GM18519 (cell line): ENCODE measurements around the gene TSC1.
"Not testable (repeated sequence)": the region's sequence is repeated elsewhere in the genome, so short reads cannot be mapped to it uniquely, and the experiment has no call there.

Experiments
- ATAC-seq: cut with Tn5 transposase; IDR thresholded peaks from one replicate; pipeline ENCODE4 v1.9.1; 2021; ENCODE audit warnings: mild to moderate bottlenecking, moderate library complexity; ENCODE audit not compliant: unreplicated experiment, low FRiP score

TSC1 gene

DNA sequence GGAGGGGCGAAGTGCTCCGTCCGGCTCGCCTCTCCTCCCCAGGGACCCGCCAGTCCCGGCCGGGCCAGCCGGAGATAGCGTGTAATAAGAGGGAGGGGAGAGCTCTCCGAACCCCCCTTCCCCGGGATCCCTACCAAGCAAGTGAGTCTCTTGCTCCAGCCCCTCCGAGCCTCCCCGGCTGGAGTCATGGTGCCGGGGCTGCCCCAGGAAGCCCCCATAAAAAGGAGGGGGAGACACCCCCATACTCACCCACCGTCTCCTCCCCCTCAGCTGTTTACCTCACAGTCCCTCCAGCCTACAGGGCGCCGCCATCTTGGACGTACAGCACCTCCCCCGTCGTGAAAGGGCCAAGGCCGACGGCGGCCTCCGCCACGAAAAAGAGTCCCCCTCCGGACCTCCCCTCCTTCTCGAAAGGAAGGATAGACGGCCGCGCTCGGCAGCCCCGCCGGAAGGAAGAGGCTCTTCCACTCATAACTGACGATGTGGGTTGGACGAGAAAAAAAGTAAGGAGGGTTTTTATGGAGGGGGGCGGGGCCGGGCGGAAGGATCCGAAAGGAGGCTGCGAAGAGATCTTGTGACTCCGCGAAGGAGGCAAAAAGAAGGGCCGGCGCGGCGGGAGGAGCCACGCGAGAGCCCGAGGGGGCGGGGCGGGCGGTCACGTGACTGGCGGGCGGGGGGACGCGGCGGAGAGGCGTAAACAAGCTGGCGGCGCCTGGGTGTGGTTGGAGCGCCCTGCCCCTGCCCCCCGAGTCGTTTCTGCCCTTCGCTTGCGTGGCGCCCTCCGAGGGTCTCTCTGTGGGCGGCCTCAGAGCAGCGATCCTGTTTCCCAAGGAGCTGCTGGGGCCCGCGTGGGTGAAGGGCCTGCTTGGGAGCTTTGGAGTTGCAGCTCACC, at the start of gene TSC1:
TSC1 (minus strand) TSS at position 323 of the 892 bp plus-strand sequence. CDS start 15,744 bp downstream, outside the sequence.
- no peak for ATAC-seq

DNA sequence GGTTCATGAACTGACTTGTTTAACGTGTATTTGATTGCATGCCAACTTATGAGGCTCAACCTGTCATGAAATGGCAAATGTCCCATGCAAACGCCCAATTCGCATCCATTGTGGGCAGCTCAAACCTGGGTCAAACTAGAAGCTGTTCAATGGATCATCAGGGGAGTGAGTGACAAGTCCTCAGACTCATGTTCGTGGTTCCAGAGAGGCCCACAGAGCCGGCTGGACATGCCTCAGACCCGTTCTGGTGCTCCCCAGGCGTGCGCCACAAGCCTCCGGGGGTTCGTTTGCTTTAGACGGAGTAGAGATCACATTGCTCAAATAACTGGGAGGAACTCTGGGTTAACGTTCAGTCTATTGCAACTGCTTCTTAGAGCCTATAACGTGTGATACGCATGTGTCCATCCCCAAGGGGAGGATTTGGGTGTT, 49.1 kb upstream of the TSC1 start:
- no peak for ATAC-seq

DNA sequence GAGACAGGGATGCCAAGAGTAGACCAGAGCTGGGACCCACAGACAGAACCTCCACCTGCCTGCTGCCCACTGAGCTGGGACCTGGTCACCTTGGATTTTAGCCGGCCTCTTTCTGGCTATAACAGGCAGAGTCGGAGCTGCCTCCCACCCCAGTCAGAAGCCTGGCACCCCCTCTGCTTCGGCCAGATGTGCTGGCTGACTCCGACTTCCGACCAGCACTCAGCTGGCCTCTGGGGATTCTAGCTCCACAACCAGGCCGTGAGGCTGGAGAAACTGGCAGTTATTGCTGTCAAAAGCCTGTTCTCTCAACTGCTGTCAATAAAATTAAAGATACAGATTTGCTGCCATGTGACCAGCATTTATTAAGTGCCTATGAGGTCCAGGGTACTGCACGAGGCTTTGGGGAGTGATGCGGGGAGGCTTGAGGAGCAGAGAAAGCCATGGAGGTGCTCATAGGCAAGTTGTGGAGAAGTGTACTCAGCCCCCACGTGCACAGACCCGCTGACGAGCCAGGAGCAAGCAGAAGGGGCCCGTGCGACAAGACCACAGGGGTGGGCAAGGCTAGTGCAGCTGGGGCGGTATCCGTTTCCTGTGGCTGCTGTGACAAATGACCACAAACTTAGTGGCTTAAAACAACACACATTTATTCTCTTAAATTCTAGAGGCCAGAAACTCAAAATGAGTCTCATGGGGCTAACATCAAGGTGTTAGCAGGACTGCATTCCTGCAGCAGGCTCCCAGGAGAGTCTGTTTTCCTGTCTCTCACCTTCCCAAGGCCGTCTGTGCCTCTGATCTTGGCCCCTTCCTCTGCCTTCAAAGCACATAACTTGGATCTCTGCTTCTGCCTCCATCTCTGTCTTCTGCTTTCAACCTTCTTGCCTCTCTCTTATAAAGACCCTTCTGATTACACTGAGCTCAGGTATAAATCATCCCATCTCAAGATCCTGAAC, 47.2 kb upstream of the TSC1 start:
- no peak for ATAC-seq

DNA sequence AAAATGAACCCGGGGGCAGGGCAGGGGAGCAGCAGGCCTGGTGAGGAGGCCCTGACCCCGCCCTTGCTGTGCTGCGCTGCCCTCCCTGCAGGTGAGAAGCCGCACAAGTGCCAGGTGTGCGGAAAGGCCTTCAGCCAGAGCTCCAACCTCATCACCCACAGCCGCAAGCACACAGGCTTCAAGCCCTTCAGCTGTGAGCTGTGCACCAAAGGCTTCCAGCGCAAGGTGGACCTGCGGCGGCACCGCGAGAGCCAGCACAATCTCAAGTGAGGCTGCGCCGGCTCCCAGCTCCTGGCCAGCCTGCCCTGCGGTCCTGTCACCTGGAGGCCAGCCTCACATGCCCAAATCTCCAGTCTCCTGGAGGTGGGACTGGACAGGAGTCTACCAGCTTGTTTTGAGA, 46.4 kb upstream of the TSC1 start:
- no peak for ATAC-seq

DNA sequence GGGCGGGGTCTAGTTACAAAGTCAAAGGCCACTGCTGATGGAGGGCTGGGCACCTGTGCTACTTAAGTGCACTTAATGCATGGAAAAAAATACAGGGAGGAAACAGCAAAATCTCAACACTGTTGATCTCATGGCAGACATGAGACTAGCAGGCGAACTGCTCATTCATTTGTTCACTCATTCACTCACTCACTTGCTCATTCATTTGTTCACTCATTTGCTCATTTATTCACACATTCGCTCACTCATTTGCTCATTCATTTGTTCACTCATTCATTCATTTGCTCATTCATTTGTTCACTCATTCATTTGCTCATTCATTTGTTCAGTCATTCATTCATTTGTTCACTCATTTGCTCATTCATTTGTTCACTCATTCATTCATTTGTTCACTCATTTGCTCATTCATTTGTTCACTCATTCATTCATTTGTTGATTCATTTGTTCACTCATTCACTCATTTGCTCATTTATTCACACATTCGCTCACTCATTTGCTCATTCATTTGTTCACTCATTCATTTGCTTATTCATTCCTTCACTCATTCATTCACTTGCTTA, 45.7 kb upstream of the TSC1 start:
- not testable (repeated sequence) for ATAC-seq

DNA sequence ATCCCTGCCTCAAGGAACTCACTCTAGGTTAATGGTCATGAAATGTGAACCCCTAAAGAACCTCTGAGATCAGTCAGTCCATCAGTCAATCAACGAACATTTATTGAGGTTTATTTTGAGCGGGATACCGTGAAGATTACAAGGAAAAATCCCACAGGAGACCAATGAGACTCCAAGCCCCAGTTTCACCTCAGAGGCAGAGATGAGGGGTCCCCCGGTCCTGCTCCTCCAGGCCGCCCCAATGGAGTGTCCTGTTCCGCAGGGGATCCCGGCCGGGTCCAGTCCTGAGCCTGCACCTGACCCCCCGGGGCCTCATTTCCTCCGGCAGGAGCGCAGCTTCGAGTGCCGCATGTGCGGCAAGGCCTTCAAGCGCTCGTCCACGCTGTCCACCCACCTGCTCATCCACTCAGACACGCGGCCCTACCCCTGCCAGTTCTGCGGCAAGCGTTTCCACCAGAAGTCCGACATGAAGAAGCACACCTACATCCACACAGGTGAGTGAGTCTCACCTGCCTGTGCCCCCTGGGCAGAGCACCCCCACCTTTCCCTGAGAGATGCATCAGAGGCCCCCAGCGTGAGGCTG, 45.1 kb upstream of the TSC1 start:
- no peak for ATAC-seq

DNA sequence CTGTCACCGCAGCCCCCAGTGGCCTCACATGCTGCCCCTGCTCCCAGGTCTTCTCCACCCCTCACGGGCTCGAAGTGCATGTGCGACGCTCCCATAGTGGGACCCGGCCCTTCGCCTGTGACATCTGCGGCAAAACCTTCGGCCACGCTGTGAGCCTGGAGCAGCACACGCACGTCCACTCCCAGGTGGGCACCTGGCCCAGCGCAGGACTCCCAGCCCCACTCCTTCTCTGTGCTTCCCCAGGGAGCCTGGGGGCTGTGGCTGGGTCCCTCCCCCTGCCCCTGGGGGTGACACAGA, 44.5 kb upstream of the TSC1 start:
- no peak for ATAC-seq

DNA sequence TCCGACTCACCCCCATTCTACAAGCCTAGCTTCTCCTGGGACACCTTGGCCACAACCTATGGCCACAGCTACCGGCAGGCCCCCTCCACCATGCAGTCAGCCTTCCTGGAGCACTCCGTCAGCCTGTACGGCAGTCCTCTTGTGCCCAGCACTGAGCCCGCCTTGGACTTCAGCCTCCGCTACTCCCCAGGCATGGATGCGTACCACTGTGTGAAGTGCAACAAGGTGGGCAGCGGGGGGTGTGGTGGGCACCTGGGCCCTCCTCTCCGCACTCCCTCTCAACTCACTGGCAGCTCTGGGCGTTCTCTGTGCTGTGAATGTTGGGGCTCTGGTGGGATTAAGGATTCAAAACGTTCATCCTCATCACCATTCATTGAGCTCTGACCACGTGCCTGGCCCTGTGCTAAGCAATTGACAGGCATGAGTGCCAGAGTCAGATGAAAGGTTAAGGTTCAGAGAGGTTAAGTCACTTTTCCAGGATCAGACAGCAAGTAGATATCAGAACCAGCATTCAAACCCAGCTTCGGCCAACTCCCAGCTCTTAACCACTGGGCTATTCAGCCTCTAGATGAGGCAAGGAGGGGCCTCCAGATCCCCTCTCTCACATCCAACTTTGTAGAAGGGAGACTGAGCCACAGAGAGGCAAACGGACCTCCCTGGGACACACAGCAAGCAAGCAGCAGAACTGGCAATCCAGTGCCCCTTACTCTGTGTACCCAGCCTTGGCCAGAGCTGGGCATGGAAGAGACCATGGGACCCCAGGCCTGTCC, 44.0 kb upstream of the TSC1 start:
- ATAC-seq: no peak

DNA sequence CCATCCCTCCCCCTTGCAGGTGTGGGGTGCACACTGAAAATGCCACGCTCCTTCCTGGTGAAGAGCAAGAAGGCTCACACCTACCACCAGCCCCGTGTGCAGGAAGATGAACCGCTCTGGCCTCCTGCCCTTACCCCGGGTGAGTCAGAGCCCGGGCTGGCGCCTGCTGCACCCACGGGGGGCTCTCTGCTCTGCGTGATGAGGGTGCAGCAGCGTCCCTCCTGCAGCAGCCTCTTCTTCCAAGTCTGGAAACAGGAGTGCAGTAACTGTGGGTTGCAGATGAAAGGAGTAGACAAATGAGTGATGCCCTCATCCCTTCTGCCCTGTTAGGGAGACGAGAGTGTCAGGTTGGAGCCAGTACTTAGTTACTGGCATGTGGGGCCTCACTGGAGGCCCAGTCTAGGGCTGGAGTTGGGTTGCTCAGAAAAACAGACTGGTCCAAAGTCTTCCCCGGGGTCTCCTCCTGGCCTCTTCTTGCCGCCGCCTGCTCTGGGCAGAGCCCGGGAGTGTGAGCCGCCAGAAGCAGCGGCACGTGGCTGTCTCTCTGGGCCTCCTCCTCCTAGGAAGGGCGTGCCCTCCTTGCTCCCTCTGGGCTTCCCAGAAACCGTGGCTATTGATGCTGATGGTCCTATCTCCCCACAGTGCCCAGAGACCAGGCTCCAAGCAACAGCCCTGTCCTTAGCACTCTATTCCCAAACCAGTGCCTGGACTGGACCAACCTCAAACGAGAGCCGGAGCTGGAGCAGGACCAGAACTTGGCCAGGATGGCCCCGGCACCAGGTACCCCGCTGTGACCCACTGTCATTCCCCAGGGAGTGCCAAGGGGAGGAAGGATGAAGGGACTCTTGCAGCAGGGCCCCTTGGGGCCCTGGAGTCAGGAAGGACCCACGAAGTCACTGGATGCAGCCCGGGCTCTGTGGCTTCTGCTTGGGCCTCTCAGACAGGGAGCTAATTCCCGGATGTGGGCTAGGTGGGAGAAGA, 42.5 kb upstream of the TSC1 start:
- ATAC-seq: no peak

DNA sequence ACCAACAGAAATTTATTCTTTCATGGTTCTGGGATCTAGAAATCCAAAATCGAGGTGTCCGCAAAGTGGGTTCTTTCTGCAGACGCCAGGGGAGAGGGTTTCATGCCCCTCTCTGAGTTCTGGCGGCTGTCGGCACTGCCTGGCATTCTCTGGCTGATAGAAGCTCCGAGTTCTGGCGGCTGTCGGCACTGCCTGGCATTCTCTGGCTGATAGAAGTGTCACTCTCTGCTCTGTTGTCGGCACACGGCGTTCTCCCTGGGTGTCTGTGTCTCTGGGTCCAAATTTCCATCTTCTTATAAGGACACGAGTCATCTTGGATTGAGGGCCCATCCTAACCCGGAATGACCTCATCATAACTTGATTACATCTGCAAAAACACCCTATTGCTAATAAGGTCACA, 41.7 kb upstream of the TSC1 start:
- no peak for ATAC-seq

DNA sequence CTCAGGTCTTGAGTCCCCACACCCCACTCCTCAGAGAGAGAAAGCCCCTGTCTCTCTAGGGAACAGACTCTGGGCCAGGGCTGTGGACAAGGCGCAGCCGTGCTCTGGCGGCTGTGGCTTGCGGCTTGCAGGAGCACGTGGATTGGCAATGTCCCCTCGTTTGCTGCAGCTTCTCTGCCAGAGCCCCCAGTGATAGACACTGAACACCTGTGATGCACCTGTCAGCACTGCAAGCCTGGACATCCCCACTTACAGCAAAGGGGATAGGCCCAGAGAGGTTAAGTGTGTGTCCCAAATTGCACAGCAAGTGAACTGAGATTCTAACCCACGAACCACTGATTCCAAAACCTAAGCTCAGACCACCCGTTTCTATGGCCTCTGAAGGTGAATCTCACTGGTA, 41.1 kb upstream of the TSC1 start:
- no peak for ATAC-seq

DNA sequence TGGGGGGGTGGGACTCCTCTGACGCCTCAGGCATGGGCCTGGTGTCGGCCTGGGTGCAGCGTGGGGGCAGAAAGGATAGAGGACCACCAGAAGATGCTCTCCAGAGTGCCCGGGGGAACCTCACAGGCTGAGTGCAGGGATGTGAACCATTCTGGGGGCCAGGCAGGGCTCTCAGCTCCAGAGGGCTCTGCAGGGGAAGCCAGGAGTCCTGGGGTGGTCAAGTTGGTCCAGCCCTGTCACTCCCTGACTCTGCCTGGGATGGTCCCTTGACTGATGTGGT, 40.6 kb upstream of the TSC1 start:
- ATAC-seq: no peak

DNA sequence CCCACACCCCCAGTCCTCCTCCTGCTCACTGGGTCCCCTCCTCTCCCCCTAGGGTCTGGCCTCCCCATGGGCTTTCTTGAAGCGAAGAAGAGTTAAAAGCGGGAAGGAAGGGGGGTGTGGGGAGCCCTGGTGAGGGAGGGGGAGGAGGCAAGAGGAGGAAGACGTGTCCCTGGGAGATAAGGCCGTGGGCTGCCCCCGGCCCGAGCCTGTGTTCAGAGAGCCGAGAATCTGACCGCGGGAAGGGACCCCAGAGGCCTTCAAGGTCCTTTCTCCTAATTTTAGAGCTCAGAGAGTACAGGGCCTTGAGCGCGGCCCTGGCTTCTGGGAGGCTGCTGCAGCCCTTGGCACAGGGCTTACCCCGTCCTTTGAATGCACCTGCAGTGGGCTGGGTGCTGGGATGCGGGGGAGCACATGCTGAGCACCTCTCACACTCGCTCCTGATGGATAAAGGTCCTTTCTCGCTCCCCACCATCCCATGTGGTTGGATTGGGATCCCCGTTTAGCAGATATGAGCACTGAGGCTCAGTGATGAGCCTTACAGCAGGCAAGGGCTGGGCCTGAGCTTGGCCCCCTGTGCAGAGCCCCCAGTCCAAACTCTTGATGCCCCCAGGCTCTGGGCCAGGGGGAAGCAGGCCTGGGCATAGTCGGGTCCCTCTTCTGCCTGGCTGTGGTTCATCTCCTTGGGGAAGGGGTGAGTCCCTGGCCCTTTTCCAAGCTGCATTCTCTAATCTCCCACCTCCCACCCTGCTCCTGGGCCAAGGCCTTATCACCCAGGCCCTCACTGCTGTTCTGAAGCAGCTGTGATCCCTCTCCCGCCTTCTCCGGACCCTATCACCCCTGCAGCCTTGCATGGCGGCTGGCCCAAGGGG, 40.0 kb upstream of the TSC1 start:
- no peak for ATAC-seq

DNA sequence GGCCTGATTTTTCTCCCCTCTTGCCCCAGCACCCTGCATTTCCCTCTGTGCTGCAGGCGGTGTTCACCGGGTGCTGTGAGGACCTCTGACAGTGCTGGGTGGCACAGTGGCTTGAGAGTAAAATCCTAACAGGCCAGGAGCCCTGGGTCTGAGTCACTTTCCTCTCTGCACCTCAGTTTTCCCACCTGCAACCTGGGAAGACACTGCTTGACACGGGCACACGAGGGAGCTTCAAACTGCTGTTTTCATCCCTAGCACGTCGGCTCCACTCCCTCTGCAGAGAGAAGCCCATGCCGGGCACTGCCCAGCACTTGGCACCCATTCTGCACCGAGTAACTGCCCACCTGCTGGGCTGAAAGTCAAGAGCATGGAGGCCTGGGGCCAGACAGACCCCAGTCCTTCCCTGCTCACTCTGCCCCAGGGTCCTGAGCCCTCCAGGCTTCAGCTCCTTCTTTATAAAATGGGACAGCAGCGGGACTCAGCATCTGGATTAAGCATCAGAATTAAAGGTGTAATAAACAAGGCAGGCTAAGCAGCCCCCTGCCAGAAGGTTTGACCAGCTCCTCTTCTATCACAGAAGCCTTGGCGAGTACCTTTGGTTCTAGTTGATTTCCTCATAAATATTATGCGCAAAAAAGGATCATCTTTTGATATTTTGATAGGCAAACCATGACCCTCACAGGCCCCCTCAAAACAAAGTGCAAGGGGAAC, 39.2 kb upstream of the TSC1 start:
- ATAC-seq: no peak

DNA sequence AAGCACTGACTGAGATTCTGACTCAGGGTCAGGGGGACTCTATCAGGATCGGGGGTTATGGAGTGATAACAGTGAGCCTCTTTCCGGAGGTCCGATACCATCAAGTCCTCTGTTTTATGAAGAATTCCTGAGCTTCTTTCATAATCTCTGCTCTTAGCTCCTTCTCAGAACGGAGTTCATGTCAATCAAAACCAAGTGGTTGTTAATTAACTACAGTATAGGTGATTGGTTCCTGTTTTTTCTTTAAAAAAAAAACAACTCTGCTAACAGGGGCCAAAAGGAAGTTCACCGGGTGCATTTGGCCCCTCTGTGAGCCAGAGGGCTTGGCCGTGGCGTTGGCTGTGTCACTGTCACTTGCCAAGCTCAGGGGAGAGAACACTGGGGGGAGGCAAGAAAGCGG, 38.0 kb upstream of the TSC1 start:
- no peak for ATAC-seq

DNA sequence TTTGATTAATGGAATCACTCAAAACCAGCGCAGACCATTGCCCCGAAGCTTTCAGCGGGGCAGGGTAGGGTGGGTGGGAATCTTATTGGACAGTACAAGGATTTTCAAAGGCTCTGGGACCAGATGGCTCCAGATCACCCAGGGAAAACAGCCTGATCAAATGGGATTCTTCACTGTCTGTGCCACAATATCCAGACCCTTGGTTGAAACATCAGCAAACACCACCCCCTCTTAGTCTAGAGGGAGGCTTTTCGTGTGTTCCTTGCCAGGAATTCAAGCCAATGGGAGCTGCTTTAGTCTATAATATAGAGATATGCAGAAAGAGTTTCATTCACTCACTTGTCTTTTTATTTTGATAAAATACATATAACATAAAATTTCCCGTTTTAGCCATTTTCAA, 35.7 kb upstream of the TSC1 start:
- no peak for ATAC-seq

DNA sequence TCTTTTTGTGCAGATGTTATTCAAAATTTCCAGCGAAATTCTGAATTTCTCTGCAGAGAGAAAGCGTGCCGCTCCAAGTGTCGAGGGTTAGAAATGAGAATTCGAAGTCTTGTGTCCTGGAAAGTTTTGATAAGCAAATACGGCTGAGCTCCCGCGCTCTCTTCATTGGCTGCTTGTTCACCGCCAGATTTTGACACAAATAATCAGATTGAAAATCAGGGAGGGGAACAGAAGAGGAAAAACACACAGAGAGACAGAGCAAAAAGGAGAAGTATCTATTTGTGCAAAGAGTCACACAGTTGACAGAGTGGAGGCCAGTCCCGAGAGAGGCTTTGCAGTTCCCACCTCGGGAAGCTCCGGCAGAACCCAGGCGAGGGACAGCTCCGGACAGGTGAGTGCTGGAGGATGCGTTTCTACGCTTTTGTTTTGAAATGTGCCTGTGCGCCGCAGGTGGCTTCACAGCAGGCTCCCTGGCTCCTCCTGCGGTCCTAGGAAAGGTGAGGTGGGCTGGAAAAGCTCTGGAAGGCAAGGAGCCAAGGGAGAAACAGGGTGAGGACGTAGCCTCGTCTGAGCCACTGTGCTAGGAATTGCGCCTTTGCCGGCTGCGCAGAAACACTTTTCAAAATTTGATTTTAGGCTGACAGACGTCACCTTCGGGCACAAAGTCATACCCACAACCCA, 34.2 kb upstream of the TSC1 start, which contains the start of gene GFI1B:
GFI1B (plus strand) TSS at position 244 of the 681 bp plus-strand sequence. CDS start 7,985 bp downstream, outside the sequence.
- ATAC-seq: no peak
